ENCODE measurements around the gene BSN. TPM values are rescaled to one million over a fixed set of nuclear protein-coding genes. Genes with fewer than 3 reads are reported as not detected.
"Not testable (repeated sequence)": the region's sequence is repeated elsewhere in the genome, so short reads cannot be mapped to it uniquely, and the experiment has no call there.

Gene BSN
- total RNA-seq, 2 experiments from 2014 or later = 0.03 to 0.05 TPM

DNA sequence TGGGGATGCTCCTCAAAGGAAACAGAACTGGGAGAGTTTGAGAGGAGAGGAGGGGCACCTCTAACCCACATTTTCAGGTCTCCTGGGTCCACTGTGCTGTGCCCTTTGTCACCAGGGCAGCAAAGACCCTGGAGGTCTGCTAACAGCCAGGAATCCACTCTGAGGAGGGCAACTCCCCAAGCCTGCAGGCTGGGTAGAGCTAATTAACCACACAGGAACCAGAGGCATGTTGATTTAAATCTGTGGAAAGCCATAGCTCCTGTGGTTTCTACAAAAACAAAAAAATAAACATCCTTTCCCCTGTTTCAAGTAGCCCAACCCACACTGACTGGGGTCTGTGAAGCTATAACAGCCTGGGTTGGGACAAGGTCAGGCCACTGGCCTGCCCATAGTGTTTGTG, 2.2 kb upstream of the BSN start:
- peaks cover 53% of the 10 kb centered on the region for H3K27me3 Mint-ChIP-seq
- H3K36me3 Mint-ChIP-seq (ENCODE audit: low read depth) = no peaks in the 10 kb centered on the region
- DNase-seq = no peak

DNA sequence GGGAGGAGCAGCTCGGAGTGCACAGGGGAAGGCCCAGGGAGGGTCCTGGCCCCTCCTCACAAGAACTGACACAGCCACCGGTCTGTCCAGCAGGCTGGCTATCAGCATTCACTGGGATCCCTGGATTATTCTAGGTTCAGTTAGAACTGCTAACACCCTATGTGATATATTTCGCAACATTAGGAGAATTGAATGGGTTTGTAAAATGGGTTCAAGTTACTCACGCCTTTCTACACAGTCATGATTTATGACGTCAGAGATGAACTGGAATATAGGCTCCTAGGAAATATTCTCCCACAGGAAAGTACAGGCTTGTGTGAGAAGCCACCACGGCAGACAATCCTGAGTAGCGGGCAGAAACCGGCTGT, 969 bp upstream of the BSN start:
- peaks cover 57% of the 10 kb centered on the region for H3K27me3 Mint-ChIP-seq
- no peak for DNase-seq
- H3K27ac Mint-ChIP-seq = no peak overlapping the region
- no peaks in the 10 kb centered on the region for H3K36me3 Mint-ChIP-seq (ENCODE audit: low read depth)
- H3K9me3 Mint-ChIP-seq = no peaks in the 10 kb centered on the region
- CTCF ChIA-PET = interaction anchor here (0.8 to 1.6 kb wide), 2 partner anchors 13 to 118 kb away, joined by 3 to 13 read pairs; no protein-coding TSS in a partner anchor
- H3K4me1 Mint-ChIP-seq = peaks cover 29% of the 10 kb centered on the region
- peak overlapping the region; percentile 75 for H3K4me3 Mint-ChIP-seq
- POLR2A ChIA-PET = interaction anchor here (1.2 to 2.1 kb wide), 3 partner anchors 13 to 120 kb away, joined by 3 to 13 read pairs (median 4); partner anchors contain the start of gene DAG1

More for the DNA sequence above, 2.2 kb upstream of the BSN start:
- POLR2A ChIA-PET = interaction anchor here (1.6 kb wide), 1 partner anchor 11 kb away, joined by 5 read pairs; no protein-coding TSS in a partner anchor
- no peak overlapping the region for H3K27ac Mint-ChIP-seq
- H3K4me1 Mint-ChIP-seq = peaks cover 29% of the 10 kb centered on the region
- no peaks in the 10 kb centered on the region for H3K9me3 Mint-ChIP-seq
- H3K4me3 Mint-ChIP-seq = no peak overlapping the region
- CTCF ChIA-PET = interaction anchor here (0.5 to 3.1 kb wide), 3 partner anchors 9 to 120 kb away, joined by 5 to 24 read pairs (median 7); no protein-coding TSS in a partner anchor

GRCh38 chr3:49554633-49555265, 472 bp downstream of the BSN start:
- H3K4me3 Mint-ChIP-seq = peak overlapping the region; percentile 52
- H3K27me3 Mint-ChIP-seq = peaks cover 59% of the 10 kb centered on the region
- POLR2A ChIA-PET = interaction anchor here (1.5 to 2.1 kb wide), 2 partner anchors 15 to 118 kb away, joined by 4 to 13 read pairs; no protein-coding TSS in a partner anchor

DNA sequence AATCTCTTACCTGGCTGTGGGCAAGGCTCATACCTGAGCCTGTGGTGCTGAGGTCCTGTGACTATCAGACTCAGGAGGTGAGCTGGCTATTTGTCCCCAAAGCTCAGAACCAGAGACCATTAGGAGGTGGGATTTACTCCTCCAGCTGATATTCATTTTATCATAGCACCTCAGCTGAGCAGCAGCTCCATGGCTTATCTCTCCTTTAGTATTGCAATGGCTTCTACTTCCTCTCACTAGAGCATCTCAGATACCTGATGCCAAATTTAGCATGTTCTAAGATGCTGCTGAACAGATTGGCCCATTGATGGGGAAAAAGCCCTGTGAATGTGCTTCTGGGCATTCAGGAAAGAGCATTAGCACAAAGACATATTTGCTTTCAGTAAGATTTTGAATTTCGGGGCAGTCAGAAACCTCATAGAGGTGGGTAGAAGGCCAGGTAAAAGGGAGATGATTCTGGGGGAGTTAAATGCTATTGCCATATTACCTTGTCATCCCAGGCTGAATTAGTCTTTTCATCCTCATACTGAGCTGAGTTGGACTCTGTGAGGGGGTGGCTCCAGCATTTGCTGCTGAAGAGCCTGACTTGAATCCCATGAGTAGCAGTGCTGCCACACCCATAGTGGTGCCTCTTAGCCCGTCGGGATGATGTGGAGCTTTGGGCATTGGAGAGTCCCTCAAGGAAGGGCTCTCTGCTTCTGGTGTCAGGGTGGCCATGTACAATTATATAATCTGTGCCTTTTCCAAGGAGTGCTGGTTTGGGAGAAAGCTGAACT, 2.4 kb downstream of the BSN start:
- H3K27me3 Mint-ChIP-seq = peaks cover 58% of the 10 kb centered on the region
- H3K9me3 Mint-ChIP-seq = no peaks in the 10 kb centered on the region
- H3K4me1 Mint-ChIP-seq = peaks cover 27% of the 10 kb centered on the region
- no peak for DNase-seq
- CTCF ChIA-PET = interaction anchor here (1.4 to 2.6 kb wide), 4 partner anchors 17 to 115 kb away, joined by 5 to 14 read pairs (median 9); no protein-coding TSS in a partner anchor
- H3K36me3 Mint-ChIP-seq (ENCODE audit: low read depth) = no peaks in the 10 kb centered on the region
- no peak overlapping the region for H3K4me3 Mint-ChIP-seq
- no peak overlapping the region for H3K27ac Mint-ChIP-seq
- POLR2A ChIA-PET = interaction anchor here (0.6 to 1.0 kb wide), 3 partner anchors 9 to 106 kb away, joined by 3 read pairs; no protein-coding TSS in a partner anchor

More at GRCh38 chr3:49554633-49555265, 472 bp downstream of the BSN start:
- peak; percentile 66 for DNase-seq
- Mint-ChIP-seq H3K9me3 (no peaks in the 10 kb centered on the region), H3K27ac (no peak overlapping the region), H3K4me1 (peaks cover 31% of the 10 kb centered on the region), H3K36me3 (ENCODE audit: low read depth) (no peaks in the 10 kb centered on the region)
- CTCF ChIA-PET = interaction anchor here (0.5 to 2.6 kb wide), 3 partner anchors 12 to 116 kb away, joined by 3 to 14 read pairs (median 13); no protein-coding TSS in a partner anchor

DNA sequence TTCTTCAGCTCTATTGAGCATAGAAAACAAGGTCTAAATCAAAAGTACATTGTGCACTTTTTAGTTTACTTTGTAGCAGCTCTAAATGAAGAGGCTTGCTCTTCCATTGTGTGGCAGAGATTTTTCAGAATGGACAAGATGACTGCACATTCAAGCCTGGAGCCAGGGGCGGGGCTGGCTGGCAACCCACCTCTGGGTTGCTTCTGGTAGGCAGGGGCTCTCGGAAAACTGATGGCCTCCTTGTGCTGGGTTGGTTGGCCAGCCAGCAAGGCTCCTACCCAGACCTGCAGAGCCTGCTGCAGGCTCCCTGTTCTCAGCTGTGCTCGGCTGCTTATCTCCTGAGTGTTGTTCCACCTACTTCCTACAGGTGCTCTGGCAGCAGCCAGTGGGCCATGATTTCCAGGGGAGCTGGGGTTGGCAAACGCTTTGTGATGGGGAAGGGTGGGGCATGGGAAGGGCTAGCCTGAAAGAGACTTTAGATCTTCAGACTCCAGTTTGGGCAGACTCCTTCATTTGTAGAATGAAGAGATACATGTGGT, 8.8 kb downstream of the BSN start:
- ChIA-PET CTCF (interaction anchor here (4.9 kb wide), 1 partner anchor 23 kb away, joined by 25 read pairs; no protein-coding TSS in a partner anchor), POLR2A (no interaction called here)
- peaks cover 2% of the 10 kb centered on the region for H3K4me1 Mint-ChIP-seq
- no peak overlapping the region for H3K27ac Mint-ChIP-seq
- no peak for DNase-seq
- H3K9me3 Mint-ChIP-seq = no peaks in the 10 kb centered on the region
- H3K27me3 Mint-ChIP-seq = peaks cover 34% of the 10 kb centered on the region
- H3K36me3 Mint-ChIP-seq (ENCODE audit: low read depth) = no peaks in the 10 kb centered on the region
- no peak overlapping the region for H3K4me3 Mint-ChIP-seq

GRCh38 chr3:49563766-49564165, 9.5 kb downstream of the BSN start:
- peaks cover 2% of the 10 kb centered on the region for H3K4me1 Mint-ChIP-seq
- H3K27ac Mint-ChIP-seq = no peak overlapping the region
- H3K36me3 Mint-ChIP-seq (ENCODE audit: low read depth) = no peaks in the 10 kb centered on the region
- ChIA-PET CTCF (interaction anchor here (0.5 to 4.9 kb wide), 4 partner anchors 24 to 108 kb away, joined by 3 to 25 read pairs (median 4); no protein-coding TSS in a partner anchor), POLR2A (no interaction called here)
- H3K4me3 Mint-ChIP-seq = no peak overlapping the region
- DNase-seq = no peak
- H3K9me3 Mint-ChIP-seq = no peaks in the 10 kb centered on the region
- peaks cover 31% of the 10 kb centered on the region for H3K27me3 Mint-ChIP-seq

GRCh38 chr3:49566312-49566711, 12.0 kb downstream of the BSN start:
- H3K4me1 Mint-ChIP-seq = no peaks in the 10 kb centered on the region
- CTCF ChIA-PET = interaction anchor here (0.7 to 4.7 kb wide), 6 partner anchors 11 to 151 kb away, joined by 3 to 26 read pairs (median 4); no protein-coding TSS in a partner anchor
- DNase-seq = no peak
- no peak overlapping the region for H3K4me3 Mint-ChIP-seq
- no peak overlapping the region for H3K27ac Mint-ChIP-seq
- POLR2A ChIA-PET = no interaction called here
- peaks cover 17% of the 10 kb centered on the region for H3K27me3 Mint-ChIP-seq
- H3K9me3 Mint-ChIP-seq = no peaks in the 10 kb centered on the region
- H3K36me3 Mint-ChIP-seq (ENCODE audit: low read depth) = no peaks in the 10 kb centered on the region

DNA sequence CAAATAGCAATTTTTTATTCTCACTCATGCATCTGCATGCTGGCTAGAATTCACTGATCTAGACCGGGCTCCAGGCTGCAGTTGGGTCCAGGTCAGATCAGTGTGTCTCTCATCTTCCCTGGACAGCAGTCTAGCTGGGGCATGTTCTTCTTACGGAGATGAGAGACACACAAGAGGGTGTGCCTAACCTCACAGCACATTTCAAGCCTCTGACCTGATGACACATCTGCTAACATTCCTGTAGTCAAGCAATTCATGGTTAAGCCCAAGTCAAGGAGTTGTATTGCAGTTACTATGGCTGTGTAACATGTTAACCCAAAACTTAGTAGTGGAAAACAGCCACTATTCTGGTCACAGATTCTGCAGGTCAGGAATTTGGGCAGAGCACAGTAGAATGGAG, 13.1 kb downstream of the BSN start:
- no peaks in the 10 kb centered on the region for H3K9me3 Mint-ChIP-seq
- POLR2A ChIA-PET = no interaction called here

DNA sequence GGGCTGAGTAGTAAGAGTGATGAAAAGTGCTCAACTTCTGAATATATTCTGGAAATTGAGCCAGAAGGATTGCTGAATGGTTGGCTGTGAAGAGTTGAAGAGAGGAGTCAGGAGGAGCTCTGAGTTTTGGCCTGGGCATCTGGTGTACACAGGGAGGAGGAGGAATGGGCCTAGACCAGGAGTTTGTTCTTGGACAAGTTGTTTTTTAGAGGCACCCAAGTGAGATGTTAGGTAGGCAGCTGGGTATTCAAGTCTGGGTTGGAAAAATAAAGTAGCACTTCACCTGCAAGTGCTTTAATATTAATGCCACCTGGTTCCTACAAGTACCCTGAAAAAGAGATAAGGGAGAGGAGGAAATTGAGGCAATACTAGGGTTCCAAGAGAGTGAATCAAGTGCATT, 14.7 kb downstream of the BSN start:
- DNase-seq = no peak
- ChIA-PET CTCF (interaction anchor here (4.7 kb wide), 1 partner anchor 103 kb away, joined by 26 read pairs; no protein-coding TSS in a partner anchor), POLR2A (no interaction called here)
- no peaks in the 10 kb centered on the region for H3K36me3 Mint-ChIP-seq (ENCODE audit: low read depth)
- H3K4me3 Mint-ChIP-seq = no peak overlapping the region
- peaks cover 13% of the 10 kb centered on the region for H3K27me3 Mint-ChIP-seq
- no peaks in the 10 kb centered on the region for H3K4me1 Mint-ChIP-seq
- no peak overlapping the region for H3K27ac Mint-ChIP-seq
- no peaks in the 10 kb centered on the region for H3K9me3 Mint-ChIP-seq

More for the DNA sequence above, 13.1 kb downstream of the BSN start:
- no peak for DNase-seq
- no peak overlapping the region for H3K27ac Mint-ChIP-seq
- no peaks in the 10 kb centered on the region for H3K4me1 Mint-ChIP-seq
- H3K4me3 Mint-ChIP-seq = no peak overlapping the region
- peaks cover 15% of the 10 kb centered on the region for H3K27me3 Mint-ChIP-seq
- CTCF ChIA-PET = interaction anchor here (0.6 to 4.7 kb wide), 5 partner anchors 15 to 782 kb away, joined by 3 to 26 read pairs (median 4); no protein-coding TSS in a partner anchor
- no peaks in the 10 kb centered on the region for H3K36me3 Mint-ChIP-seq (ENCODE audit: low read depth)

GRCh38 chr3:49570028-49570654, 15.9 kb downstream of the BSN start:
- CTCF ChIA-PET = interaction anchor here (4.7 kb wide), 1 partner anchor 102 kb away, joined by 26 read pairs; no protein-coding TSS in a partner anchor
- Mint-ChIP-seq H3K27ac (no peak overlapping the region), H3K4me1 (no peaks in the 10 kb centered on the region), H3K4me3 (no peak overlapping the region), H3K27me3 (peaks cover 13% of the 10 kb centered on the region), H3K36me3 (ENCODE audit: low read depth) (no peaks in the 10 kb centered on the region), H3K9me3 (no peaks in the 10 kb centered on the region)
- no peak for DNase-seq
- POLR2A ChIA-PET = no interaction called here

DNA sequence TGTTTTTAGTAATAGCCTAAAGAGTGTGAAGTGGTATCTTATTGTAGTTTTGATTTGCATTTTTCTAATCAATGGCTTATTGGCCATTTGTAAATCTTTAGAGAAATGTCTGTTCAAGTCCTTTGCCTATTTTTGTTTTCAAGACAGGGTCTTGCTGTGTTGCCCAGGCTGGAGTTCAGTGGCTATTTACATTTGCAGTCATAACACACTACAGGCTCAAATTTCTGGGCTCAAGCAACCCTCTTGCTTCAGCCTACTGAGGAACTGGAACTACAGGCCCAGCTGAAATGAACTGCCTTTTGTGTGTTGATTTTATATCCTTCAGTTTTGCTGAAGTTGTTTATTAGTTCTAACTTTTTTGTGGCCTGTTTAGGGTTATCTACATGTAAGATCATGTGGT, 27.9 kb downstream of the BSN start:
- Mint-ChIP-seq H3K27me3 (peaks cover 10% of the 10 kb centered on the region), H3K36me3 (ENCODE audit: low read depth) (no peaks in the 10 kb centered on the region), H3K9me3 (no peaks in the 10 kb centered on the region), H3K27ac (no peak overlapping the region), H3K4me1 (no peaks in the 10 kb centered on the region), H3K4me3 (no peak overlapping the region)
- CTCF ChIA-PET = interaction anchor here (0.8 kb wide), 2 partner anchors 15 to 90 kb away, joined by 4 read pairs; no protein-coding TSS in a partner anchor
- no peak for DNase-seq
- POLR2A ChIA-PET = no interaction called here

GRCh38 chr3:49585261-49585755, 31.0 kb downstream of the BSN start:
- DNase-seq; H3K27ac Mint-ChIP-seq; H3K4me3 Mint-ChIP-seq; CTCF ChIA-PET; H3K36me3 Mint-ChIP-seq (ENCODE audit: low read depth); H3K9me3 Mint-ChIP-seq; H3K4me1 Mint-ChIP-seq: not testable (repeated sequence)
- peaks cover 14% of the 10 kb centered on the region for H3K27me3 Mint-ChIP-seq
- POLR2A ChIA-PET = interaction anchor here (1.5 kb wide), 1 partner anchor 18 kb away, joined by 4 read pairs; no protein-coding TSS in a partner anchor
